ENCODE results near the gene STXBP5L. TPM values are rescaled to one million over a fixed set of nuclear protein-coding genes. Genes with fewer than 3 reads are reported as not detected.
"Not testable (repeated sequence)": the region's sequence is repeated elsewhere in the genome, so short reads cannot be mapped to it uniquely, and the experiment has no call there.

Gene STXBP5L
- total RNA-seq, 1 donor from 2014 or later = not detected

DNA sequence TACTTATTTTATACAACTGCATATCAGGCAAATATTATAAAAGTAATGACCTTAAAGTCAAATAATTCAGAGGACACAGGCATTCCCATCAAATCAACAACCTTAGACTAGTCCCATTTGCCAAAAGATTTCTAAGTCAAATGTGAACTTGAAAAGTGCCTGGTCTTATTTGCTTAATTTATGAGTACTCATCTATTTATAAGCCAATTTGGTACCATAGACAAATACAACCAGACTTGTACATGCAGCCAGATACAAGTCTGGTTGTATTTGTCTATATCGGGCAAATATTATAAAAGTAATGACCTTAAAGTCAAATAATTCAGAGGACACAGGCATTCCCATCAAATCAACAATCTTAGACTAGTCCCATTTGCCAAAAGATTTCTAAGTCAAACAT is 322.2 kb downstream of the STXBP5L start:
- DNase-seq (ENCODE audit: low read depth, low spot score) = not testable (repeated sequence)

- DNase-seq (ENCODE audit: low read depth, low spot score) = no peak
Observed at GRCh38 chr3:121231872-121232271, 323.9 kb downstream of the STXBP5L start.

- no peak for DNase-seq (ENCODE audit: low read depth, low spot score)
Observed at GRCh38 chr3:121232309-121233225, 324.6 kb downstream of the STXBP5L start.

DNA sequence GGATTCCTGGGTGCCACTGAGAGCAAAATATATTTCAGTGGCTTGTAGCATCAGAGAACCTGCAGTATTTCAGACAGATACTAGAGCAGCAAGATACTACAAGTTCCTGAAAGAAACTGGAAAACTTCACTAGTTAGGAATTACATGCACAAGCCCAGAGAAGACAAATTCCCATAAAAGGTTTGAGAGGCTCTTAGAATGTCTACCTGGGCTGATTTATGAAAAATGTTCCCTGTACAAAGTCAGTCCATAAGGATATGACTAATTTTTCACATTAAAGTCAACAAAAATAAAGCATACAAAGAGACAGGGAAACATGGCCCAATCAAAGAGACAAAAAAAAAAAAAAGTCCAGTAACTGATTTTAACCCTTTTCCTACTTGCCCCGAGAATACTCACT is 335.2 kb downstream of the STXBP5L start:
- DNase-seq (ENCODE audit: low read depth, low spot score) = no peak

GRCh38 chr3:121252676-121253075 is 344.7 kb downstream of the STXBP5L start:
- no peak for DNase-seq (ENCODE audit: low read depth, low spot score)

DNA sequence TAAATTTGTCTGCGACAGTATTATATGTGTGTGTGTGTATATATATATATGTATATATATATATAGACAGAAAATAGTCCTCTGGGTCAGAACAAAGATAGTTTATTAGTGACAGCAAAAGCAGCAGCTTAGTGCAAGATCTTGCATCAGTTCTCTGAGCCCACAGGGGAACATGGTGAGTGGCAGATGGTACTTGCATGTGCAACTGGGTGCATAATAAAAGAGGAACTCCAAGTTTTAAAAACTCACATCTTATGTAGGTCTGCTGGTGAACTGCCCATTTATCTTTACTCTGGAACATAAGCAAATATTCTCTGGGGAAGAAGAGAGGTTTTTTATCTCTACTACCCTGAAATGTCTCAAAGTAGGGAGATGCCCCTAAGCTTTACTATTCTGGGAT is 361.4 kb downstream of the STXBP5L start:
- no peak for DNase-seq (ENCODE audit: low read depth, low spot score)

DNA sequence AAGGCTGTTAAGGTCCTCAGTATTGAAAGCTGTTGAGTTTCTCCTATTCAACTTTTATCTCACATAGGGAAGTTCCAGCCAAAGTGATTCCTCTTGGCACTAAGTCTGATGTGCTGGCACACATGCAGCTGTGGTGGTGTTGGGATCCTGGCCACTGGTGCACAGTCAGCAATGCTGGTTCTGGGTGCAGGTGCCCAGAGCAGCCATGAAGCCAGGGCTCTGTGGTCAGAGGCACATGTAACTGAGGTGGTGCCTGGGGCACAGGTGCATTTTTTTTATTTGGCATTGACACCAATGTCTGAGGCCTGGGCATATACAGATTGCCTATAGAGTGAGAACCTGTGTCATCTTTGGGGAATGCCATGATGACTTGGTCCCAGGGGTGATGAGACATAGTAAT is 366.4 kb downstream of the STXBP5L start:
- DNase-seq (ENCODE audit: low read depth, low spot score) = no peak

DNA sequence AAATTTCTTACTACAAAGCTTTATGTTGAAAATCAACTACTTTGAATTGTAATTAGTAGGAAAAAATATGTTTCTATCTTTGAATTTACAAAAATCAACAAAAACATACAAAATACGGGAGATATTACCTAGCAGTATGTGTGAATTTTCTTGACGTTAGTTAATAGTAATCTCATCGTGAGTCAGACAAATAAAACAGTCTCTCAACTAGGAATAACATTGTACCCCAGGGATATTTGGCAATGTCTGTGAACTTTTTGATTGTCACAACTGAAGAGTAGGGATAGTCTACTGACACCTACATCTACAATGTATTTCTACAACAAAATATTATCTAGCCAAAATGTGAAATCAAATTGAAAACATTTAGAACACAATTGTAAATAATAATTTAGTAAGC is 387.4 kb downstream of the STXBP5L start:
- DNase-seq (ENCODE audit: low read depth, low spot score) = no peak

- DNase-seq (ENCODE audit: low read depth, low spot score) = no peak
Observed at GRCh38 chr3:121295979-121296378, 388.0 kb downstream of the STXBP5L start.

- no peak for DNase-seq (ENCODE audit: low read depth, low spot score)
Observed at GRCh38 chr3:121324320-121324719, 416.3 kb downstream of the STXBP5L start.

GRCh38 chr3:121330118-121330517 is 422.1 kb downstream of the STXBP5L start:
- DNase-seq (ENCODE audit: low read depth, low spot score) = no peak

DNA sequence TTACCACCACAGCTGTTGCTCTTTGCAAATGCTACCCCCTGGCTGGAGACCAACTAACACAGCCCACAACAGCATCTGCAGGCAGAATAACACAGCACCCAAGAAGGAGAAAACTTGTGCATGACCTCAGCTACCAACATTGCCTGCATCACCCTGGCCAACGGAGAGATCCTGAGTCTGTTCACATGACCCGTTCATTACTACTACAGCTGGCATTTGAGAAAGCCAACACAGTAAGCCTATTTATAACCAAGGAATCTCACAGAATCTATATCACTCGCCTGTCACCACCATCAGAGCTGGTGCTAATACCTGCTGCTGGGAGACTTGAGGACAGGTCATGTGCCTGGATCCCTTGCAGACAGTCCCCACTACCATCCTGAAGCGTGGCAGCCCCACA is 422.6 kb downstream of the STXBP5L start:
- no peak for DNase-seq (ENCODE audit: low read depth, low spot score)

DNA sequence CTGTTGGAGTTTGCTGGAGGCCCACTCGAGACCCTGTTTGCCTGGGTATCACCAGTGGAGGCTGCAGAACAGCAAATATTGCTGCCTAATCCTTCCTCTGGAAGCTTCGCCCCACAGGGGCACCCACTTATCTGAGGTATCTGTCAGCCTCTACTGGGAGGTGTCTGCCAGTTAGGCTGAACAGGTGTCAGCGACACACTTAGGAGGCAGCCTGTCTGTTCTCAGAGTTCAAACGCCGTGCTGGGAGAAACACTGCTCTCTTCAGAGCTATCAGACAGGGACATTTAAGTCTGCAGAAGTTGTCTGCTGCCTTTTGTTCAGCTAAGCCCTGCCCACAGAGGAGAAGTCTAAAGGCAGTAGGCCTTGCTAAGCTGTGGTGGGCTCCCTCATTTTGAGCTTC is 448.0 kb downstream of the STXBP5L start:
- DNase-seq (ENCODE audit: low read depth, low spot score) = not testable (repeated sequence)

DNA sequence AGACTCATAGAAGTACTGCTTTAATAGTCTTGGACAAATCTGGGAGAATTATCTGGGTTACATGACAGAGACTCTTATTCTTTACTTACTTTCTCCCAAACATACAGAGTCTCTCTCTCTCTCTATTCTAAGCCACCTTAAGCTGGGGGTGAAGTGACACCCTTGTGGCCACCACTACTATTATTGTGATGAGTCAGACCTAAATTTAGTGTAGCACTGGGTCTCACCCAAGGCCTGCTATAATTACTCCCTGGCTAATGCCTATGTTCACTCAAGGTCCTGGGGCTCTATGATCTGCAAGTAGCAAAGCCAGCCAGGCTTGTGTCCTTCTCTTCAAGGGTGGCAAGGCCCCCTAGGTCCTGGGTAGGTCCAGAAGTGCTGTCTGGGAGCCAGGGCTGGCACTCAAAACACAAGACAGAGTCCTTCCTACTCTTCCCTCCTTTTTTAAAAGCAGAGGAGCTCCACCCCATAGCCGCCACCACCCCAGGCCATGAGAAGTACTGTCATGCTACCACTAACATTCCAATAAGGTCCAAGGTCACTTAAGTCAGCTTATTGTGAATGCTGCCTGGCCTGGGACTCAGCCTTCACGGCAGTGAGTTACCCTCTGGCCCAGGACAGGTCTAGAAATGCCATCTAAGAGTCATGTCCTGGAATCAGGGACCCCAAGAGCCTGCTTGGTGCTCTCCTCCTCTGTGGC is 454.2 kb downstream of the STXBP5L start:
- DNase-seq (ENCODE audit: low read depth, low spot score) = no peak

- DNase-seq (ENCODE audit: low read depth, low spot score) = not testable (repeated sequence)
Observed at GRCh38 chr3:121388308-121388707, 480.3 kb downstream of the STXBP5L start.

DNA sequence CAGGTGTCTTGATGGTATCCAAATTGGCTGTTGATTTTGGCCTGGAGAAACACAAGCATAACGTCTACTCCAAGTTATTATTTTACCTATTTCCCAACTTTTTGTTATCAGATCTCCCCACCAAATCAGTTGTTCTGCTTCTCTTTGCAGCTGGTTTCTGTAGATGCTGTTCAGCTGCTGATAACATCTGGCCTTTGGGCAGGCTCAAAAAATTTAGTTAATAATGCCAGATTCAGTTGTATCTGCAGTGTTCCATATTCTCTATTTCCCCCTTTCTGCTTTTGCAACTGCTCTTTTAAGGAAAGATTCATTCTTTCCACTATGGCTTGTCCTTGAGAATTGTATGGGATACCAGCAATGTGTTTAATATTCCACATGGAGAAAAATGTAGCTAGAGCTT is 488.0 kb downstream of the STXBP5L start:
- not testable (repeated sequence) for DNase-seq (ENCODE audit: low read depth, low spot score)

DNA sequence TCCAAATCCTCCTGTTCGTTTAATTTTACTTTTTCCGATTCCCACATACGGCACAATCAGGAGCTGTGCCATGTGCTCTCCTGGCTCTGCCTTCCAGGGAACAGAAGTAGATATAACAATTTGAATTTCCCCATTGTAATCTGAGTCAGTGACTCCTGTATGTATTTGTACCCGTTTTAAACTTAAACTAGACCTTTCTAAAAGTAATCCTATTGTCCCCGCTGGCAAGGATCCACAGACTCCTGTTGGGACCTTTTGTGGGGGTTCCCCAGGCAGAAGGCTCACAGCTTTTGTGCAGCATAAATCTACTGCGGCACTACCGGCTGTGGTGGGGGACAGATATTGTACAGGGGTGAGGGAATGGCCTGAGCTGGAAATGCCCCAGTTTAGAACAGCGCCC is 490.0 kb downstream of the STXBP5L start:
- not testable (repeated sequence) for DNase-seq (ENCODE audit: low read depth, low spot score)

GRCh38 chr3:121399820-121400219 is 491.8 kb downstream of the STXBP5L start:
- no peak for DNase-seq (ENCODE audit: low read depth, low spot score)

DNA sequence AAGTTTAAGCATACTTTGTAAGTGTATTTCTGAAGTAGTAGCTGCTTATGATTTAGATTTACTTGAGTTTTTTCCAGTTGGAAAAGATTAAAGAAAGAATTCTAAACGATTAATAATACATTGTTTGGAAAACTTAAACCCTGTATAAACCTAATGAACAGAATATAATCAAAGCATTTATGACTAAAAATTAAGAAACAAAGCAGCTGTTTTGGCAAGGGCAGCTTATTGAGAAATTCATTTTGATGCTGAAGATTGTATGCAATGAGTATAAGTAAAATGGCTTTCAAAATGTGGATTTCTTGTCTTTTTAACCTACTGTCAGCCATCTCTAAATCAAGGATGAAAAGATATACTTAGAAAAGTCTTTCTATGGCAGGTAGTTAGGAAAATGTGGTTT is 497.6 kb downstream of the STXBP5L start:
- no peak for DNase-seq (ENCODE audit: low read depth, low spot score)

GRCh38 chr3:121411523-121411922 is 503.5 kb downstream of the STXBP5L start:
- no peak for DNase-seq (ENCODE audit: low read depth, low spot score)

DNA sequence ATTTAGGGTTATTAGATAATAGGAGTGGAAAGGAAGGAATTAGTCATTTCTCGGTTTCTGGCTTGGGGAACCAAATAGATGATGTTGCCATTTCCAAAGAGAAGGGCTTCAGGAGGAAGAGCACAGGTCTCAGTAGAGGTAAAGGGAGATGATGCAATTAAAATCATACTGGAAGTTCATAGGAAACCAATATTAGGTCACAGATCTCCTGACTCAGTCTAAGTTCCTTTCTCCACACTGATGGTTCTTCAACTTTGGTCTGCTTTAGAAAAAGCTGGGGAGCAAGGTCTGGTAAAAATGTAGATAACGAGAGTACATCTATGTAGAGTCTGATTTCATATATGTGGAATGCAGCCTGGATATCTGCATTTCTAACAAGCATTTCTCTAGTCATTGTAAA is 506.9 kb downstream of the STXBP5L start:
- DNase-seq (ENCODE audit: low read depth, low spot score) = no peak

GRCh38 chr3:121418182-121418581 is 510.2 kb downstream of the STXBP5L start:
- DNase-seq (ENCODE audit: low read depth, low spot score) = no peak

DNA sequence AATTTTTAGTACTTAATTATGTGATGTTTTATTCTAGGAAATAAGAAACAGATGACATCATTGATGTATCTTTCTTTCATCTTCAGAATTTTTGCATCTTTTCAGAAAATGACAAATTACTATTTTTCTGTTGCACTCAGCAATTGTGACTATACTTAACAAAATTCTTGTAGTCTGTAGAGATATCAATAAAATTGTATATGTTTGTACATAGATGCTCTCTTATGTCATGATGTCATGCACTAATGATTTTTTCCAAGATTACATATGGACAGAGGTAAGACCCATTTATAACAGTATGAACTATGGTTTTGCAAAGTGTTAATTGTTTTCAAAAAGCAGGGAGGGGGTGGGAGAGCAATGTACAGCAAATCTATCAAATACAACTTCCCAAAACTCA is 516.5 kb downstream of the STXBP5L start:
- no peak for DNase-seq (ENCODE audit: low read depth, low spot score)

Data from pulmonary artery endothelial cell (primary cell).